Measurements from ENCODE around the gene CES4A.

GRCh38 chr16:67028167-67028695 lies 39.8 kb downstream of the CES4A start:
- TF ChIP-seq CTCF (optimal IDR thresholded peaks at IDR 0.05 in 1 of 3, IDR thresholded peaks at IDR 0.05 in 1 of 3, conservative IDR thresholded peaks at IDR 0.05 in 1 of 3; ENCODE audit: extremely low read depth in 1 of 3, insufficient read depth in 2 of 3, low read length in 3 of 3) (no peak), EZH2 (IDR thresholded peaks at IDR 0.05; ENCODE audit: low read length) (no peak)
